IMR-90 (cell line): Measurements from ENCODE around the gene PDZD2. TPM values are rescaled to one million over a fixed set of nuclear protein-coding genes. Genes with fewer than 3 reads are reported as not detected.

Experiments
- ATAC-seq: fragments of 200-7000 bp; cut with Tn5 transposase; 2 replicates; pipeline ENCODE4 v1.9.1; 2020; ENCODE audit warnings: low read depth, mild to moderate bottlenecking, moderate library complexity
- BruUV-seq: library from RNA; stranded (reverse); fragments of 400-500 nt; replicated peaks from 2 replicates; lab custom pipeline; 2021; lab: Mats Ljungman, UMichigan
- CTCF ChIA-PET: fragments of 300-600 bp; formaldehyde crosslinking; extraction: SDS; loops from one replicate; lab custom pipeline; 2021; ENCODE audit warnings: antibody characterized with exemption; lab: Yijun Ruan, JAX
- POLR2A ChIA-PET: fragments of 300-600 bp; sonication (Branson Sonifier 250); formaldehyde crosslinking; loops from one replicate; lab custom pipeline; 2022; ENCODE audit warnings: antibody characterized with exemption; ENCODE audit not compliant: unreplicated experiment; lab: Charles Lee
- DNase-seq: peaks from one replicate; pipeline ENCODE4 v3.0.0; 2013
- H2AFZ ChIP-seq: replicated peaks from 2 replicates; pipeline ENCODE3; 2013; ENCODE audit warnings: low read length, mild to moderate bottlenecking; ENCODE audit not compliant: poor library complexity
- H2AK5ac ChIP-seq: 2 replicates; pipeline ENCODE4 v1.6.1; 2013; ENCODE audit warnings: low read depth, low read length, inconsistent platforms
- H2AK9ac ChIP-seq: replicated peaks from 2 replicates; pipeline ENCODE3; 2013; ENCODE audit warnings: mild to moderate bottlenecking, low read depth, low read length, moderate library complexity; ENCODE audit not compliant: poor library complexity
- H2BK120ac ChIP-seq: 2 replicates; pipeline ENCODE4 v1.6.1; 2013; ENCODE audit warnings: low read depth, low read length, inconsistent platforms
- H2BK15ac ChIP-seq: 3 replicates; pipeline ENCODE4 v1.6.1; 2013; ENCODE audit warnings: low read depth, low read length, inconsistent platforms
- H2BK20ac ChIP-seq: 2 replicates; pipeline ENCODE4 v1.6.1; 2013; ENCODE audit warnings: low read depth, mild to moderate bottlenecking, inconsistent platforms, low read length, moderate library complexity
- H2BK5ac ChIP-seq: 2 replicates; pipeline ENCODE4 v1.6.1; 2013; ENCODE audit warnings: mild to moderate bottlenecking, low read depth, low read length, inconsistent platforms; ENCODE audit not compliant: poor library complexity, severe bottlenecking
- H3K14ac ChIP-seq: replicated peaks from 2 replicates; pipeline ENCODE4 v1.6.1; 2013; ENCODE audit warnings: low read depth, low read length, inconsistent platforms
- H3K18ac ChIP-seq: 2 replicates; pipeline ENCODE4 v1.6.1; 2013; ENCODE audit warnings: low read depth, low read length, control low read depth
- H3K23ac ChIP-seq: 2 replicates; pipeline ENCODE4 v1.6.1; 2013; ENCODE audit warnings: low read depth, low read length, inconsistent platforms
- H3K27ac ChIP-seq: 2 replicates; pipeline ENCODE4 v1.5.1; 2013; ENCODE audit warnings: mild to moderate bottlenecking, control low read depth, low read length; ENCODE audit not compliant: insufficient read depth
- H3K27me3 ChIP-seq: 2 replicates; pipeline ENCODE4 v1.6.1; 2013; ENCODE audit warnings: low read length; ENCODE audit not compliant: control insufficient read depth, insufficient read depth
- H3K36me3 ChIP-seq: 2 replicates; pipeline ENCODE4 v1.6.1; 2013; ENCODE audit warnings: low read length, mixed read lengths; ENCODE audit not compliant: control insufficient read depth, insufficient read depth
- H3K4ac ChIP-seq: 2 replicates; pipeline ENCODE4 v1.6.1; 2013; ENCODE audit warnings: low read depth, low read length, inconsistent platforms
- H3K4me1 ChIP-seq: 2 replicates; pipeline ENCODE4 v1.6.1; 2013; ENCODE audit warnings: low read length, mixed read lengths; ENCODE audit not compliant: control insufficient read depth, insufficient read depth
- H3K4me2 ChIP-seq: 2 replicates; pipeline ENCODE4 v1.6.1; 2013; ENCODE audit warnings: low read depth, mild to moderate bottlenecking, control low read depth, low read length, moderate library complexity
- H3K4me3 ChIP-seq: 2 replicates; pipeline ENCODE4 v1.5.1; 2013; ENCODE audit warnings: low read depth, mild to moderate bottlenecking, control low read depth, low read length, moderate library complexity; ENCODE audit not compliant: insufficient read depth
- H3K56ac ChIP-seq: 2 replicates; pipeline ENCODE4 v1.6.1; 2013; ENCODE audit warnings: low read length, inconsistent platforms; ENCODE audit not compliant: insufficient read depth; ENCODE audit errors: extremely low read depth
- H3K79me1 ChIP-seq, 2 experiments: 2 replicates each; pipeline ENCODE4 v1.6.1; 2013; ENCODE audit warnings: low read length in 2 of 2, inconsistent platforms in 1 of 2, low read depth in 1 of 2
- H3K9ac ChIP-seq: 2 replicates; pipeline ENCODE4 v1.6.1; 2013; ENCODE audit warnings: low read depth, low read length, control low read depth
- H3K9me1 ChIP-seq: 2 replicates; pipeline ENCODE4 v1.6.1; 2013; ENCODE audit warnings: low read length, inconsistent platforms; ENCODE audit not compliant: insufficient read depth
- H3K9me3 ChIP-seq: 2 replicates; pipeline ENCODE4 v1.6.1; 2013; ENCODE audit warnings: low read length; ENCODE audit not compliant: control insufficient read depth, insufficient read depth
- H4K20me1 ChIP-seq: 2 replicates; pipeline ENCODE4 v1.6.1; 2013; ENCODE audit warnings: low read length, inconsistent platforms; ENCODE audit not compliant: insufficient read depth
- H4K5ac ChIP-seq: 2 replicates; pipeline ENCODE4 v1.6.1; 2013; ENCODE audit warnings: mild to moderate bottlenecking, low read depth, low read length, control low read depth
- H4K8ac ChIP-seq, 2 experiments: 2 replicates each; pipeline ENCODE4 v1.6.1; 2013; ENCODE audit warnings: low read depth in 2 of 2, low read length in 2 of 2, control low read depth in 1 of 2, inconsistent platforms in 1 of 2
- H4K91ac ChIP-seq: 2 replicates; pipeline ENCODE4 v1.6.1; 2013; ENCODE audit warnings: low read depth, low read length, inconsistent platforms; ENCODE audit not compliant: insufficient read depth
- CEBPB ChIP-seq: IDR thresholded peaks from 2 replicates; pipeline ENCODE4 v1.6.1; 2012; ENCODE audit warnings: low read depth, low read length, improper control_type of control experiment
- FOS ChIP-seq: fragments of 150-350 bp; IDR thresholded peaks from 2 replicates; pipeline ENCODE4 v1.6.1; 2016; ENCODE audit warnings: low read depth, low read length
- MAFK ChIP-seq: IDR thresholded peaks from 2 replicates; pipeline ENCODE4 v1.6.1; 2012; ENCODE audit warnings: low read depth, low read length, improper control_type of control experiment
- RAD21 ChIP-seq: IDR thresholded peaks from 2 replicates; pipeline ENCODE4 v1.6.1; 2012; ENCODE audit warnings: low read length, improper control_type of control experiment
- WGBS, 2 experiments: methylation state at CpG; one replicate each; pipeline versions ENCODE4 v1.1.5 to v1.1.7; 2013; ENCODE audit warnings: missing lambda C conversion rate in 2 of 2; ENCODE audit not compliant: insufficient read length in 1 of 2; ENCODE audit errors: extremely low coverage in 2 of 2; 5-methylcytosine and 5-hydroxymethylcytosine counted together
- dilution Hi-C: fragments of 300-500 bp; cut with HindIII; formaldehyde crosslinking; loops from one replicate; pipeline ENCODE4 v1.14.3; 2018; ENCODE audit warnings: low sequenced_read_pairs; ENCODE audit not compliant: unreplicated experiment
- in situ Hi-C: fragments of 300-500 bp; cut with MboI; formaldehyde crosslinking; loops from 3 replicates; pipeline ENCODE4 v1.14.3; 2019; ENCODE audit warnings: low sequenced_read_pairs, inconsistent platforms, mixed read lengths
- intact Hi-C: fragments of 100-400 bp; cut with micrococcal nuclease; formaldehyde crosslinking; loops from 2 replicates; pipeline ENCODE4 v1.10.0; 2022
- polyA plus RNA-seq, 3 experiments: library from polyadenylated mRNA; depleted of rRNA; stranded (reverse); fragments of >200 nt; gene quantifications; 2 replicates each; pipeline ENCODE4 v1.2.3, GENCODE V29; 2012; ENCODE audit warnings: low replicate concordance in 1 of 3
- total RNA-seq: library from RNA; depleted of rRNA; stranded (reverse); fragments of >200 nt; gene quantifications from 2 replicates; pipeline ENCODE4 v1.2.3, GENCODE V29; 2012
- TF ChIP-seq, protein P1 (sequence below): fragments of 150-350 bp; IDR thresholded peaks from 2 replicates; pipeline ENCODE4 v1.6.1; 2017; ENCODE audit warnings: mild to moderate bottlenecking, antibody characterized with exemption, low read length, low read depth

The PDZD2 gene
- total and polyA plus RNA-seq, 2 of the 4 experiments (the other 2 are of a cell fraction): under 0.01 to 0.02 TPM

DNA sequence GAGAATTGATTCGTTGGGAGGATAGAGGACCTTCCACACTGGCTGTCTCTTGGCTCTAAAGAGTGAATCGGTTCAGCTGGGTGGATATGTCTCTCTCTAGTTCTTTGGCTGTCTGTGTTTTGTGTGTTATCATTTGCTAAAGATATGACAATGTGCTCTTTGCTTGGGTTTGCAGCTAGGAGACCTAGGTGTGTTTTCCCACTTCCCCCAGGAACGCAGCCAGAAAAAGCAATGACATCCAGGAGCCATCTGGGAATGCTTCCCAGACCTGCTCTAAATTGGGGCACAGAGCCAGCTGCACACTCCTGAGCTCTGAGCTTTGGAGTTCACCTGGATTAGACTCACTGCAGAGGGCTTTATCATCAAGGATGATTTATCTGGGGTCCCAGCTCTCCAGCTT, 12.8 kb upstream of the PDZD2 start:
- H2AK5ac ChIP-seq: no peak overlapping the region
- H4K91ac ChIP-seq: no peak overlapping the region
- WGBS, 2 experiments: 24% methylated on average over 2 of the region's 3 CpGs; no CpG with 5 or more reads in 1 of the 2 experiments
- DNase-seq: no peak
- intact Hi-C loops: no loop called here
- no peaks in the 10 kb centered on the region for H4K20me1 ChIP-seq
- no peak overlapping the region for H2BK120ac ChIP-seq
- dilution Hi-C loops: no loop called here
- H3K36me3 ChIP-seq: no peaks in the 10 kb centered on the region
- H2AFZ ChIP-seq: no peak overlapping the region
- no peak for ATAC-seq
- no peaks in the 10 kb centered on the region for H3K9me1 ChIP-seq
- H3K27ac ChIP-seq: no peak overlapping the region
- no peak overlapping the region for H3K4ac ChIP-seq
- no peaks in the 10 kb centered on the region for H3K9me3 ChIP-seq
- H3K14ac ChIP-seq: no peak overlapping the region
- no peak overlapping the region for H2BK15ac ChIP-seq
- H2AK9ac ChIP-seq: no peak overlapping the region
- H3K79me1 ChIP-seq: no peaks in the 10 kb centered on the region
- ChIA-PET POLR2A (no interaction called here), CTCF (no interaction called here)
- H3K4me2 ChIP-seq: no peak overlapping the region
- no peak overlapping the region for H4K8ac ChIP-seq
- no peaks in the 10 kb centered on the region for H3K4me1 ChIP-seq
- H3K18ac ChIP-seq: no peak overlapping the region
- TF ChIP-seq, protein P1, sequence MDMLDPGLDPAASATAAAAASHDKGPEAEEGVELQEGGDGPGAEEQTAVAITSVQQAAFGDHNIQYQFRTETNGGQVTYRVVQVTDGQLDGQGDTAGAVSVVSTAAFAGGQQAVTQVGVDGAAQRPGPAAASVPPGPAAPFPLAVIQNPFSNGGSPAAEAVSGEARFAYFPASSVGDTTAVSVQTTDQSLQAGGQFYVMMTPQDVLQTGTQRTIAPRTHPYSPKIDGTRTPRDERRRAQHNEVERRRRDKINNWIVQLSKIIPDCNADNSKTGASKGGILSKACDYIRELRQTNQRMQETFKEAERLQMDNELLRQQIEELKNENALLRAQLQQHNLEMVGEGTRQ: no peak
- TF ChIP-seq RAD21 (no peak), CEBPB (no peak), MAFK (no peak), FOS (no peak)
- no peak overlapping the region for H4K5ac ChIP-seq
- in situ Hi-C loops: no loop called here
- no peak overlapping the region for H3K23ac ChIP-seq
- no peak overlapping the region for H3K4me3 ChIP-seq
- H3K27me3 ChIP-seq: peaks cover 9% of the 10 kb centered on the region
- no peak overlapping the region for H3K56ac ChIP-seq
- H2BK20ac ChIP-seq: no peak overlapping the region
- BruUV-seq: no TSS peak
- H3K9ac ChIP-seq: no peak overlapping the region
- no peak overlapping the region for H2BK5ac ChIP-seq
